HG03025 (cell line): Measurements from ENCODE around the gene FABP1.

Source experiments
- ATAC-seq: cut with Tn5 transposase; IDR thresholded peaks from one replicate; pipeline ENCODE4 v1.9.1; 2021; ENCODE audit warnings: mild to moderate bottlenecking, moderate library complexity; ENCODE audit not compliant: unreplicated experiment, low FRiP score

Gene FABP1

GRCh38 chr2:88127888-88128653, at the start of gene FABP1:
Gene FABP1, minus strand, starts transcription at chr2:88128062. Its CDS starts 45 bp downstream, at chr2:88128017.
- ATAC-seq = no peak

- no peak for ATAC-seq
Measured at GRCh38 chr2:88177556-88177955, 49.7 kb upstream of the FABP1 start.

- no peak for ATAC-seq
Measured at GRCh38 chr2:88176352-88176984, 48.6 kb upstream of the FABP1 start.

GRCh38 chr2:88172882-88173281, 45.0 kb upstream of the FABP1 start:
- no peak for ATAC-seq

- no peak for ATAC-seq
Measured at GRCh38 chr2:88171966-88172365, 44.1 kb upstream of the FABP1 start.

- no peak for ATAC-seq
Measured at GRCh38 chr2:88170472-88170892, 42.6 kb upstream of the FABP1 start.

GRCh38 chr2:88168386-88168785, 40.5 kb upstream of the FABP1 start:
- ATAC-seq = no peak

- no peak for ATAC-seq
Measured at GRCh38 chr2:88167740-88168139, 39.9 kb upstream of the FABP1 start.

GRCh38 chr2:88165332-88166003, 37.6 kb upstream of the FABP1 start:
- ATAC-seq = no peak

GRCh38 chr2:88161446-88162244, 33.8 kb upstream of the FABP1 start:
- no peak for ATAC-seq

- no peak for ATAC-seq
Measured at GRCh38 chr2:88160517-88160916, 32.7 kb upstream of the FABP1 start.

GRCh38 chr2:88159955-88160415, 32.1 kb upstream of the FABP1 start:
- ATAC-seq = no peak

- ATAC-seq = no peak
Measured at GRCh38 chr2:88159481-88159880, 31.6 kb upstream of the FABP1 start.

GRCh38 chr2:88148929-88149438, 21.1 kb upstream of the FABP1 start:
- no peak for ATAC-seq

GRCh38 chr2:88147145-88147544, 19.3 kb upstream of the FABP1 start:
- no peak for ATAC-seq

- no peak for ATAC-seq
Measured at GRCh38 chr2:88146590-88146989, 18.7 kb upstream of the FABP1 start.

GRCh38 chr2:88144914-88145497, 17.1 kb upstream of the FABP1 start:
- ATAC-seq = no peak

GRCh38 chr2:88144271-88144670, 16.4 kb upstream of the FABP1 start:
- no peak for ATAC-seq

GRCh38 chr2:88141952-88142351, 14.1 kb upstream of the FABP1 start:
- no peak for ATAC-seq

- no peak for ATAC-seq
Measured at GRCh38 chr2:88139804-88140203, 11.9 kb upstream of the FABP1 start.
